ENCODE data around the gene TECPR2.

DNA sequence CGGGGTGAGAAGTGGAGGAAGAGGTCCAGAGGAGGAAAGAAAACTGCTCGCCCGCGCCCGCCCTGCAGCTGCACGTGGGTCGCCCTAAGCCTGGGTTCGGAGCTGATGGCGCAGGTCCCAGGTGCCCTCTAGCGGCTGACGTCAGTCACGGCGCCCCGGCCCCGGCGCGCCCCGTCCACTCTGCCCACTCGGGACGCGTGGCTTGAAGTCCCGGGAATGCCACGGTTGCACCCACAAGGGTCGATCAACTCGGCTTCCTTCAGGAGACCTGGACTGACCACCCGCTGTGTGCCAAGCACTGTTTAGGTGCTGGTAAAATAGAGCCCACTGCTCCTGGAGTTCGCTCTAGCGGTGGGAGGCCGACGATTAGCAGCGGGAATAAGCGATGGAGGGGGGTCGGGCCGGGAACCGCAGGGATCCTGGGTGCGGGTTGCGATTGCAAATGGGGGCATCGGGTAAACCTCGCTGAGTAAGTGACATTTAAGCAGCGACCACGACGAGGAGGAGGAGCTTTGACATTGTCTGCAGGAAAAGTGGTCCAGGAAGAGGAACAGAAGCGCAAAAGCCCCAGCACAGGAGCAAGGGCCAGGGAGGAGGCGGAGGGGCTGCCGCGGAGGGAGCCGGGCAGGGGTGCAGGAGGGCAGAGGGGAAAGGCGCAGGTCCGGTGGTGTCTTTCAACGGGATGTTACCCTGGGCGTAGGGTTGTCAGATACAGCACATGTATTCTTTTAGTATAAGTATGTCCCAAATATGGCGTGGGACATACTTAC, 48.3 kb upstream of the TECPR2 start:
- no peak for TF ChIP-seq POLR2AphosphoS5 (IDR thresholded peaks at IDR 0.05; ENCODE audit: low read depth, low read length)
- TF ChIP-seq POLR2A (IDR thresholded peaks at IDR 0.05; ENCODE audit: low read depth, low read length): no peak
- no peak for TF ChIP-seq POU2F2 (IDR thresholded peaks at IDR 0.05; ENCODE audit: low read depth, low read length)
- no peak for TF ChIP-seq TAF1 (IDR thresholded peaks at IDR 0.05; ENCODE audit: low read depth, low read length)
